HepG2 (cell line): Measurements from ENCODE around the gene MACROD2.

Experiments
- AGO2 ChIP-seq: fragments of 200-400 bp; formaldehyde crosslinking; optimal IDR thresholded peaks from 2 replicates; pipeline ENCODE3; 2017; ENCODE audit warnings: mild to moderate bottlenecking, low read depth, low read length, moderate library complexity
- EP300 ChIP-seq, 3 experiments: sonication (generic) in 1 of 3; formaldehyde crosslinking in 1 of 3; IDR thresholded peaks; 2 replicates each; pipeline versions ENCODE4 v1.5.1 to v1.6.1; 2011 to 2020; ENCODE audit warnings: low read depth in 2 of 3, low read length in 2 of 3, borderline replicate concordance in 1 of 3, improper control_type of control experiment in 1 of 3, mild to moderate bottlenecking in 1 of 3, missing genetic modification reagents in 1 of 3, moderate library complexity in 1 of 3
- ZNF180 ChIP-seq: sonication (generic); formaldehyde crosslinking; IDR thresholded peaks from 2 replicates; pipeline ENCODE4 v1.4.0; 2020; ENCODE audit warnings: low read depth, missing genetic modification reagents, borderline replicate concordance
- ZNF484 ChIP-seq: sonication (generic); formaldehyde crosslinking; IDR thresholded peaks from 2 replicates; pipeline ENCODE4 v1.5.1; 2020; ENCODE audit warnings: mild to moderate bottlenecking, low read depth, missing genetic modification reagents, borderline replicate concordance
- ZNF780A ChIP-seq: sonication (generic); formaldehyde crosslinking; IDR thresholded peaks from 2 replicates; pipeline ENCODE4 v1.8.0; 2022; ENCODE audit warnings: mild to moderate bottlenecking, missing genetic modification reagents, moderate library complexity
- TF ChIP-seq, protein P1 (sequence below), 2 experiments: sonication (generic) in 1 of 2; formaldehyde crosslinking in 1 of 2; IDR thresholded peaks; 2 replicates each; pipeline versions ENCODE4 v1.5.1 to v1.6.1; 2011 to 2020; ENCODE audit warnings: borderline replicate concordance in 1 of 2, low read depth in 1 of 2, low read length in 1 of 2, mild to moderate bottlenecking in 1 of 2, missing genetic modification reagents in 1 of 2, moderate library complexity in 1 of 2

DNA sequence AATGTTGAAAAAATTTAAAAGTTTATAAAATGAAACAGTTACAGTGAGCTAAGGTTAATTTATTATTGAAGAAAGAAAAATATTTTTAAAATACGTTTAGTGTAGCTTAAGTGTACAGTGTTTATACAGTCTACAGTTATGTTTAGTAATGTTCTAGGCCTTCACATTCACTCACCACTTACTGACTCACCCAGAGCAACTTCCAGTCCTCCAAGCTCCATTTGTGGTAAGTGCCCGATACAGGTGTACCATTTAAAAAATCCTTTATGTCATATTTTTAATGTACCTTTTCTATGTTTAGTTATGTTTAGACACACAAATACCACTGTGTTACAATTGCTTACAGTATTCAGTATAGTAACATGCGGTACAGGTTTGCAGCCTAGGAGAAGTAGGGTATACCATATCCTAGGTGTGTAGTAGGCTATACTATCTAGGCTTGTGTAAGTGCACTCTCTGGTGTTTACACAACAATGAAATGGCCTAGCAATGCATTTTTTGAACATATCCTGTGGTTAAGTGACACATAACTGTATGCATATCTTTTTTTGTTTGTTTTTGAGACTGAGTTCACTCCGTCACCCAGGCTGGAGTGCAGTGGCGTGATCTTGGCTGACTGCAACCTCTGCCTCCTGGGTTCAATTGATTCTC, 315.8 kb downstream of the MACROD2 start:
- no peak for TF ChIP-seq AGO2
- TF ChIP-seq ZNF484 (CRISPR knock-in tag): no peak
- TF ChIP-seq EP300 (IDR thresholded peaks at IDR 0.05; ENCODE audit: low read depth in 2 of 2, low read length in 2 of 2): no peak
- TF ChIP-seq EP300 (CRISPR knock-in tag; IDR thresholded peaks at IDR 0.05; ENCODE audit: borderline replicate concordance): no peak
- TF ChIP-seq, protein P1, sequence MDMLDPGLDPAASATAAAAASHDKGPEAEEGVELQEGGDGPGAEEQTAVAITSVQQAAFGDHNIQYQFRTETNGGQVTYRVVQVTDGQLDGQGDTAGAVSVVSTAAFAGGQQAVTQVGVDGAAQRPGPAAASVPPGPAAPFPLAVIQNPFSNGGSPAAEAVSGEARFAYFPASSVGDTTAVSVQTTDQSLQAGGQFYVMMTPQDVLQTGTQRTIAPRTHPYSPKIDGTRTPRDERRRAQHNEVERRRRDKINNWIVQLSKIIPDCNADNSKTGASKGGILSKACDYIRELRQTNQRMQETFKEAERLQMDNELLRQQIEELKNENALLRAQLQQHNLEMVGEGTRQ (IDR thresholded peaks at IDR 0.05; ENCODE audit: low read depth, low read length): no peak
- TF ChIP-seq, protein P1 (CRISPR knock-in tag; IDR thresholded peaks at IDR 0.05; ENCODE audit: borderline replicate concordance): no peak
- no peak for TF ChIP-seq ZNF180 (CRISPR knock-in tag)
- TF ChIP-seq ZNF780A: no peak
